ENCODE measurements around the gene C2CD4A.

The C2CD4A gene

DNA sequence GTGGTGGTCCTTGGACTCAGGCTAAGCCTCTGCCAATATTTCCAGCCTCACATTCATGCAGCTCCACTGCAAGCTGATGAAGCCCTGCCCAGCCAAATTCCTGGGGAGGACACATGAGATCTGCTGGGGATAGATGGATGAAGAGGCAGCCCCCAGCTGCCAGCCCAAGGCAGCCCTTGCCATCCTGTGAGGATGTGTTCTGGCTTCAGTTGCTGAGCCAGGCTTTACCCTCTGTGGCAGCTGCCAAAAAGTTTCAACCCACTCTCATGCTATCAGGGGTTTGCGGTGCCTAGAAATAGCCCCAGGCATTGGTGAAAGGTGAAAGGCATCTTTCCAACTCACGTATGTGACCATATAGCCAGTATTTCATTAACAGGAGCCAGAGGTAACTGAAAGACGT, 37.6 kb downstream of the C2CD4A start:
- DNase-seq = no peak

DNA sequence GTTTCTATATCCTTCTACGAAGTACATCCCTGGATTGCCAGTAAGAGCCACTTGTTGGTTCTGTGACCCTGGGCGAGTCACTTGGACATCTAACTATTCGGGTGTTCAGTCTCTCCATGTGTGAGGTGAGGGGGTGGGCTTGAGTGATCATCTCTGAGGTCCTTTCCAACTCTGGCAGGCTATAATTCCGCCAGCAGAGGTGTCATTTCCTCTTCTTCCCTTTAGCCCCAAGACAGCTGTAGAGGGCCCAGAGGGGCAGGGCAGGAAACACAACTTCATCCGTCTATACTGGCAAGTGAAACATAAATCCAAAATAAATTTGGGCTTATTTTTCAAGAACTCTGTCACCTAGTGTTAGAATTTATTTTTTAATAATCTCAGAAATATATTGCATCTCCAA, 38.1 kb downstream of the C2CD4A start:
- DNase-seq = no peak

DNA sequence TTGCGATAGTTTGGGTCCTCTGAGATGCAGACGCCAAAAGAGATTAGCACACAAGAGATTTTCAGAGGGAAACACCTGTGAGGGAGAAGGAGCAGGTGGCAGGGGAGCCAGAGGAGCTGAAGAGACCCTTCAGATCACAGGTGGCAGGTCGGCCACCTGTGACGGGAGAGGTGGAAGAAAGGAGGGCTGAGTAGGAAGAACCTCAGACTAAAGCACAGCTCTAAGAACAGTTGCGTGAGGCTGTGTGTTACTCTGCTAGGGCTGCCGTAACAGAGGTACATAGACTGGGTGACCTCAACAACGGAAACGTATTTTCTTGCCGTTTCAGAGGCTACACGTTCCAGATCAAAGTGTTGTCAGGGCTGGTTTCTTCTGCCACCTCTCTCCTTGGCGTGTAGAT, 38.5 kb downstream of the C2CD4A start:
- no peak for DNase-seq

DNA sequence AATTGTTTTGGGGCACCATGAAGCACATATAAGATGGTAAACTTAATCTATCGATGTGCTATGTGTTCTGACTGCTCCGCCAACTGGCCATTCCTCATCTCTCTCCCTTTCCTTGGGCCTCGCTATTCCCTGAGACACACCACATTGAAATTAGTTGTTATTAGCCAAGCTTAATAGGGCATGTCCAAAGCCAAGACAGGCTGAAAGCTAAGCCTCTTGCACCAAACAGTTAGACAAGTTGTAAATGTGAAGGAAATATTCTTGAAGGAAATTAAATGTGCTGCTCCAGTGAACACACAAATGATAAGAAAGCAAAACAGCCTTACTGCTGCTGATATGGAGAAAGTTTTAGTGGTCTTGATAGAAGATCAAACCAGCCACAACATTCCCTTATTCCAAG, 39.3 kb downstream of the C2CD4A start:
- DNase-seq = no peak

DNA sequence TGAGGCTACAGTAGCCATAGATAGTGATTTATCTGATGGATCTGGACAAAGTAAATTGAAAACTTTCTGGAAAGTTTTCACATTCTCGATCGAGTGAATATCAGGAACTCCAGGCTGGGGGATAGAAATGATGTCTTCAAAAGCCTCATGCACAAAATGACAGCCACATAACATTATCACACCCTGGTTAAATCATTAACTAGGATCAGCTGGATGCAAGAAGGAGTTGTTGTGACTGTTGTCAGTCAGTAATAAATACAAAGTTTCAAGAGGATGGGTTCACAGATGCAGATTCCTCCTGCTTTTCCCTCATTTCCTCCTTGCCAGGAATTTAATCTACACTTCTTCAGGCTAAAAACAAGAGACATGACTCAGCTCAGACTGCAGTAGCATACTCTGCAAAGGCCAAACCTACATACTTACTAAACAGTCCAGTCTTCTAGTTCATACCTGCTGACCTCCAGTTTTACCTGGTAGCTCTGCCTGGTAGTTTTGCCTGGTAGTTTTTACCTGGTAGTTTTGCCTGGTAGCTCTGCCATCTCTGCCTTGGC, 40.9 kb downstream of the C2CD4A start:
- no peak for DNase-seq

DNA sequence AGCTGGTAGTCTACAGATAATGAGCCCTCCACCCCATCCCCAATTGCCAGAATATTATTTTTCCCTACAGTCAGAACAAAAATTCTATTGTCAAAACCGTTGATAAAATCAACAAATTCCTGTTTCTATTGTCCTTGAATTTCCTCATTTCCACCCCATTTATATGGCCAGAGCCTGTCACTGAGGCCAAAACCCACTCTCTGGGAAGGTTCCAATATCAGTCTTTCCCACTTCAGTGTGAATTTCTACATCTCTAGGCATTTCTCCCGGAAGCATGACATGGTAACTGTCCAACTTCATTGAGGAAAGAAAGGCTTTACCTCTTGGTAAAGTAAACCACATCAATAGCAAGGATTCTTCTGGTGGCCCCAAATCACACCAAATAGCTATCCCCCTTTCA, 41.6 kb downstream of the C2CD4A start:
- no peak for DNase-seq

DNA sequence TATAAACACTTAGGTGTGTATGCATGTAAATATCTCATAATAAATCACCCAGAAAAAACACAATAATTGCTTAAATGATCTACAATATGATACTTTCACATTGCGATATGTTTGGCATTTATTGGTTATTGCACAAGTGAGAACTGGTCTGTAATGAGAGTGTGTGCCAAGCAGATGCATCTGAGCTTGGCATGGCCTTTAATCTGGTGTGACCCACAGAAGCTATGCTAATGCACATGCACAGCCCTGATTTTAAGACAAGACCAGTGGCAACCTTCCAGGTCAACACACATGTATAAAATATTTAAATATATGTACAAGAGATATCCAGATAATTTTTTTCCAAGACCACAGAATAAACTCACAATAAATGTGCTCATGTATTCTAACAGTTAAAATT, 42.7 kb downstream of the C2CD4A start:
- DNase-seq = no peak

DNA sequence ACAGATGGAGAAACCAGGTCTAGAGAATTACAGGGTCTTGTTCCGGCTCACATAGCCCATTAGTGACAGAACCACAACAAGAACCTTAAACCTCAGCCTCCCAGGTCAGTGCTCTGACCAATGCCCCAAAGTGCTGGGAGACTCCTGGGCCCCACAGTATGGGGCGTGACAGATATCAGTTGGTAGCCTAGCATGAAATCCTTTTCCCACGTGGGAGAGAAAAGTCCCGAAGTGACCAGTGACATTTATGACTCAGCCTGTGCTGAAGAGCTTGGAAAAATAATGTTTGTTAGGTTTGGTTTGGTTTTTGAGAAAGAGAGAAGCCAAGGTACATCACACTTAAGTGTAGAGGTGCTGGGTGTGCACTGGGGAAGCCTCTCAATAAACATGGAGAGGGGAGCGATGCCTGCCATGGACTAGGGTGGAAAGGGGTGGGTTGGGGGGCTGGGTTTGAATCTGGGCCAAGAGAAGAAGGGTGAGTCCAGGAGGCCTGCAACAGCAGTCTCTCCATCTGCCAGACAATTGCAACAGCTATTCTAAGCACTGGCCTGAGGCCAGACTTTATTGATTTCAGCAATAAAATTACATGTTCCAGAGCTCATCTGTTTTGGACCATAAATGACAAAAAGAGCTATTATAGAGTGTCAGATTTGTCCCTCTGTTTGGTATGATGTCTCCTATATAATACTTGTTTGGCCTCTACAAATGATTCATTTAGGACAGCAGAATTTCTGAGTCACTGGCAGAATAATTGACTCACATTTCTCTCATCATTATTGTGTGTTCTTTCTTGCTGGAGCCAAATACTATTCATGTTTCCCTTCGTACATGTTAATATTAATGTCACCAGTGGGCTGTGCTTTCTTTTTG, 43.4 kb downstream of the C2CD4A start:
- DNase-seq = no peak

DNA sequence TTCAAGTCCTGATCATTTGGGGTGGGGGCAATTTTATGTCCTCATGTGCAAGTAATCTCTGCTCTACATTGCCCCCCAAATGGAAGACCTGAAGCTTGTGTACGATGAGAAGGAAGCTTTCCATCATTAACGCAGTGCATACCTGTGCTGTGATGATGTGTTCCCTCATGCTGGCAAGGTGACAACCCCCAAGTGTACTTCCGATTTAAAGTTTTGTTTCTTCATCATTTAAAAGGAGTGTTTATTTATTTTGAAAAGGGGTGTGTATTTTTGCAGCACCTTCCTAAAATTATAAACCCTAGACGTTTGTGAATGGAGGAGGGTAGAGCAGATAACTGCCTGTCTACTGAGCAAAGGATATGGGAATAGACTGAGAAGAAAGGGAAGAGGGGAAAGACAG, 45.3 kb downstream of the C2CD4A start:
- no peak for DNase-seq

DNA sequence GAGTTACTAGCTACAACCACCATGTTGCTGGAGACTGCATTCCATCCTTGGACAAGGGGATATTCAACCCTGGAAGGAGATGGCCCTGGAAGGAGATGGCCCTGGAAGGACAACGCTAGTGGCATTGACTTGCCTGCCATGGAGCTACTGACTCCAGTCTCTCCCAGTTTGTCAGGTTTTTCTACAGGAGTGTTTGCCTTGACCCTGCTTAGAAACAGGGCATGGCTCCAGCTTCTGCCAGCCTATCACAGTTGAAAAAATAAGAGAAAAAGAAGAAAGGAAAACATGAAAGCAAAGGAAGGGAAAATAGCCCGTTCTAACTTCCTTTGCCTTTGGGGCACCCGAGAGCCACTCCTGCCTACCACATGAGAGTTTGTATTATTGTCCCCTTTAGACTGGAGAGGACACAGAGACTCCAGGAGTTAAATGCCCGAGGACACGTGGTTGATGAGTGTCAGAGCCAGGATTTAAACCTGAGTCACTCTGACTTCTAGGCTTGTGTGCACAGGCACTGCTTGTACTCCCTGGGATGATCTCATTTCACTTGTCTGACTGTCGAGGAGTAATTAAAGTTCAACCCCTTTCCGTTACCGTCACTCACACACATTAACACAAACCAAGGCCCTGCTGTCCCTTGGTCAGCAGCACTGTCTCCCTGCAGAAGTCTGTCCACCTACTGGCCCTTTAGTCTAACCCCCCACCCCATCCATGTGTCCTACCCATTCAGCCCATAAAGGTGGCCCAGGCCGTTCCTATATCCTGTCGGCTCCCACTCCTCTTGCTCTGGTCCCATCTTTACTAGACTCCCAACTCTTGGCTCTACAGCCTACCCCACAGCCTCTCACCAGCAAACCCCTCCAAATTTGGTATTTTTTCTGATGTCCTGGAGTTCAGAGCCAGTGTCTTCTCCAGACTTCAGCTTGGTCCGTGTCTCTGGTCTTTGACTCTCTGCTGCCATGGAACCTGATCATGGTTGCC, 46.1 kb downstream of the C2CD4A start:
- no peak for DNase-seq

DNA sequence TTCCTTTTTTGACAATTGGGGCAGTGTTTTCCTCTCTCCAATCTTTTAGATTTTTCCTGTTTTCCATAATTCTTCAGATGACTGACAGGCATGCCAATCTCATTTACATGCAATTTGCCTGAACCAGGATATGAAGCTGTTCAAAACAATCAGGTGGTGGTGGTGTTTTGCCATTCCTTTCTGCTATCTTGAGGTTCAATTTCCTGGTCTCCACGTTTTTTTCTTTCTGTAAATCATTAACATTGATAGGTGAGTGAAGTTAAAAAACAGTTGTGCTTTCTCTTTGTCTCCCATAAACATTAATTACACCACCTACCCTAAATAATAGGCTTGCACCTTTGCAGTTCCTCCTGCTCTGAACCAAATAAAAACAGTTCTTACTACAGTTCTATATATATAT, 49.1 kb downstream of the C2CD4A start:
- DNase-seq = no peak

DNA sequence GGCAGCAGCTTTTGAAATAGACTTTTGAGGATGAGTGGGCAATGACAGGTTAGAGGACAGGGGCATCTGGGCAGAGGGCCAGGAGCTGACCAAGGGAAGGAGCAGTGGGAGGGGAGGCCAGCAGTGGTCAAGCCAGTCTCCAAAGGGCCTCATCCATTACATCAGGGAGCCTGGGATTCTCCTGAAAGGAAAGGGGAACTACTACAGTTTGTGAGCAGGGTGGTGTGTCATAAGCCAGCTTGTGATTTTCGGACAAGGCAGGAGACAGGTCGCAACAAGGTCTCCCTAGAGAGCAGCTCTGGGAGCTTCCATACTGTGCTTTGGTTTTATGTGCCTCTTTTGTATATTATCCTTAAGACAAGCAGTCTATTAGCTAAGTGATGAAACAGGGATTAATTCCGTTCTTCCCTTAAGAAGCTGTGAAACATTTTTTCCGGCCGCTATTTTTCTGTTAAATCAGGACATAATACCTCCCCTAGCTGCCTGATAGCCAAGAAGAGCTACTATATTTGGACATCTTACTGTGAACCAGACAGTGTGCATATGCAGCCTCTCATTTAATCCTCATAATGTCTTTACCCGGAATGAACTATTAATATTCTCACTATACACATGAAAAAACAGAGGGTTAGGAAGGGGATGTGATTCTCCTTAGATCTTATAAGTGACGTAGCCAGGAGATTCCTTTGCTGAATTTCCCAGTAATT, 51.9 kb downstream of the C2CD4A start:
- DNase-seq = no peak

DNA sequence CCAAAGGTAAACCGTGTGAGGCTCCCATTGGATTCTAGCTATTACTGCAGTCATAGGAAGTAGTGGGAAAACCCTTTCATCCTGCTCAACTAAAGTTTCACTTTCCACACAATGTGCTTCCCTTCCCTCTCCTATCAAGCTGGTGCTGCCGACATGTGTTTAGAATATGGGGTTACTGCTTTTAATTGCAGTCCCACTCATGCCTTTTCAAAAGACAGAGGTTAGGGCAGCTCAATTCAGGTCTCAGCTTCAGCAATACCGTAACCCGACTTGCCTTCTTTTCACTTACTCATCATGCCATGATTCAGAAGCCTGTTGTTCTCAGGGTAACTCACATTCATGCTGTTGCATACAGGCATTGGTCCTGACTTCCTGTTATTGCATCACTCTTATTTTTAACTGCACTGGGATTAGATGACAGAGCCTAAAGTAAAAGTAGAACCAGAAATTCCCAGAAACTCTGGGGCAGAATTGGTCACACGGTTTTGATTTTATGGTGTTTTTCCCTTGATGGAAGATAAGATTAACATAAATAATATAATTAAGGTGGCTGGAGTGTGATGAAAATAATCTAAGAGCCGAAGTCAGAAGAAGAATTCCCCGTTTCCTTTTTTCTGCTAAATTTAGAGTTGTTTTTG, 52.6 kb downstream of the C2CD4A start:
- no peak for DNase-seq

DNA sequence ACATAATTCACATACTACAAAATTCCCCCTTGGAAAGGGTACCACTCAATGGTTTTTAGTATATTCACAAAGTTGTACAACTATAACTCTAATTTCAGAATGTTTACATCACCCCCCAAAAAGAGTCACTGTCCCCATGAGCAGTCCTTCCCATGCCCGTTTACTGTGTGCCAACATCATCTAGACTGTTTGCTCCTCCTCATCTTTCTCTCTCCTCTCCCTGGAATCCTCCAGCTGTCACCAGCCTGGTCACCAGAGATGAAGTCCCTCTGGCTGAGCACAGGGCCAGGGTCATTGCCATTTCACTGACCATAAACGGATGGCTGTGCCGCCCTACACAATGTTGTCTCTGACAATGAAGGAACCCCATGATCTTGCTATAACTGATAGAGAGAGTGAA, 53.1 kb downstream of the C2CD4A start:
- no peak for DNase-seq
